Thoracic aorta (tissue), 2 donors: ENCODE measurements around the gene TK2. TPM values are rescaled to one million over a fixed set of nuclear protein-coding genes. Genes with fewer than 3 reads are reported as not detected.

Experiments
- ATAC-seq: fragments of 150-250 bp; one replicate; pipeline ENCODE4 v1.8.0; 2017; ENCODE audit warnings: low read depth; ENCODE audit not compliant: insufficient number of reproducible peaks, low FRiP score
- DNase-seq: peaks from one replicate; pipeline ENCODE4 v3.0.0-alpha.2; 2020; ENCODE audit warnings: low spot score
- H3K27ac ChIP-seq, 2 donors: fragments of 200-600 bp; sonication (generic); 1 replicate in 1 of 2; 2 replicates in 1 of 2; pipeline ENCODE4 v1.5.1; 2016; ENCODE audit warnings: mild to moderate bottlenecking in 2 of 2, moderate library complexity in 2 of 2
- H3K27me3 ChIP-seq: fragments of 200-600 bp; sonication (generic); replicated peaks from 2 replicates; pipeline ENCODE4 v1.6.0; 2016; ENCODE audit warnings: mild to moderate bottlenecking; ENCODE audit not compliant: insufficient read depth
- H3K36me3 ChIP-seq: fragments of 200-600 bp; sonication (generic); one replicate; pipeline ENCODE4 v1.5.1; 2016
- H3K4me1 ChIP-seq, 2 donors: fragments of 200-600 bp; sonication (generic); 1 replicate in 1 of 2; 2 replicates in 1 of 2; pipeline versions ENCODE4 v1.5.1 to v1.6.0; 2016; ENCODE audit warnings: low read depth in 2 of 2, mild to moderate bottlenecking in 1 of 2; ENCODE audit not compliant: control insufficient read depth in 1 of 2
- H3K4me3 ChIP-seq: fragments of 200-600 bp; sonication (generic); 2 replicates; pipeline ENCODE4 v1.5.1; 2016; ENCODE audit warnings: mild to moderate bottlenecking
- H3K9me3 ChIP-seq: fragments of 200-600 bp; sonication (generic); 2 replicates; pipeline ENCODE4 v1.5.1; 2016
- total RNA-seq, 2 donors: library from RNA; depleted of rRNA; stranded (reverse); fragments of >200 nt; gene quantifications; one replicate each; pipeline versions ENCODE4 v1.1.0 to v1.2.3, GENCODE V29; 2016
- TF ChIP-seq, protein P1 (sequence below): fragments of 200-600 bp; sonication (generic); IDR thresholded peaks from one replicate; pipeline ENCODE4 v1.5.1; 2019; ENCODE audit warnings: antibody characterized with exemption

The TK2 gene
- total RNA-seq, 2 donors from 2014 or later = 41.7 to 55.5 TPM

DNA sequence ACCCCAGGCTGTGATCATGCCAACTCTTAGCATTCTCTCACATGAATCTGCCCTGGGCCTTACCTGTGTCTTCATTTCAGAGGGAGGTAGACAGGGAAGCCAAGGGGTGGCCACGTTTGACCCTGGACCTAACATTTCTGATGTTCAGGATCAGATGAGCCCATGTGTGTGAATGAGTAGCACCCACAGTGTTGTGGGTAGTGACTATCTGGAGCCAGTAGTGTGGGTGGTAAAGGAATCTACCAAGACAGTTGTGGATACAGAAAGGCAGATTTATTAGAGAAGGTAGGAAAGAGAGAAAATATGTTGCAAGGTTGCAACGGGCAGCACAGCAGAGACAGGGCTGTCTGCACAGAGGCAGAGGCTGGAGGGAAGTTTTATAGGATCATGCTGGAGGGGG, 60.5 kb downstream of the TK2 start:
- Histone ChIP-seq H3K4me1 (peaks cover 17 to 28% of the 10 kb centered on the region in 2 donors), H3K27ac (no peak overlapping the region), H3K36me3 (peaks cover 3% of the 10 kb centered on the region), H3K27me3 (no peaks in the 10 kb centered on the region), H3K4me3 (no peak overlapping the region), H3K9me3 (no peaks in the 10 kb centered on the region)
- ATAC-seq (no peak), DNase-seq (no peak)
- TF ChIP-seq, protein P1, sequence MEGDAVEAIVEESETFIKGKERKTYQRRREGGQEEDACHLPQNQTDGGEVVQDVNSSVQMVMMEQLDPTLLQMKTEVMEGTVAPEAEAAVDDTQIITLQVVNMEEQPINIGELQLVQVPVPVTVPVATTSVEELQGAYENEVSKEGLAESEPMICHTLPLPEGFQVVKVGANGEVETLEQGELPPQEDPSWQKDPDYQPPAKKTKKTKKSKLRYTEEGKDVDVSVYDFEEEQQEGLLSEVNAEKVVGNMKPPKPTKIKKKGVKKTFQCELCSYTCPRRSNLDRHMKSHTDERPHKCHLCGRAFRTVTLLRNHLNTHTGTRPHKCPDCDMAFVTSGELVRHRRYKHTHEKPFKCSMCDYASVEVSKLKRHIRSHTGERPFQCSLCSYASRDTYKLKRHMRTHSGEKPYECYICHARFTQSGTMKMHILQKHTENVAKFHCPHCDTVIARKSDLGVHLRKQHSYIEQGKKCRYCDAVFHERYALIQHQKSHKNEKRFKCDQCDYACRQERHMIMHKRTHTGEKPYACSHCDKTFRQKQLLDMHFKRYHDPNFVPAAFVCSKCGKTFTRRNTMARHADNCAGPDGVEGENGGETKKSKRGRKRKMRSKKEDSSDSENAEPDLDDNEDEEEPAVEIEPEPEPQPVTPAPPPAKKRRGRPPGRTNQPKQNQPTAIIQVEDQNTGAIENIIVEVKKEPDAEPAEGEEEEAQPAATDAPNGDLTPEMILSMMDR = no peak

DNA sequence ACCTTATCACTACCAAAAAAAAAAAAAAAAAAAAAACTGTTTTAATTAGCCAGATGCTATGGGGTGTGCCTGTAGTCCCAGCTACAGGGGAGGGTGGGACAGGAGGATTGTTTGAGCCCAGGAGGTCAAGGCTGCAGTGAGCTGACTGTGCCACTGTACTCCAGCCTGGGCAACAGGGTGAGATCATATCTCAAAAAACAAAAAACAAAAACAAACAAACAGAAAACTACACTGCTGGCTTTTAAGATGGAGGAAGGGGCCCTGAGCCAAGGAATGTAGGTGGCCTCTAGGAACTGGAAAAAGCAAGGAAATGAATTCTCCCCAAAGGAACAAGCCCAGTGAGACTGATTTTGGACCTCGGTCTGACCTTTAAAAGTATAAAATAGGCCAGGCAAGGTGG, 61.4 kb downstream of the TK2 start:
- Histone ChIP-seq H3K9me3 (no peaks in the 10 kb centered on the region), H3K36me3 (peaks cover 3% of the 10 kb centered on the region), H3K4me1 (peaks cover 17 to 30% of the 10 kb centered on the region in 2 donors), H3K4me3 (no peak overlapping the region), H3K27me3 (no peaks in the 10 kb centered on the region), H3K27ac (no peak overlapping the region)
- TF ChIP-seq, protein P1 = no peak
- ATAC-seq = no peak
- DNase-seq = no peak

DNA sequence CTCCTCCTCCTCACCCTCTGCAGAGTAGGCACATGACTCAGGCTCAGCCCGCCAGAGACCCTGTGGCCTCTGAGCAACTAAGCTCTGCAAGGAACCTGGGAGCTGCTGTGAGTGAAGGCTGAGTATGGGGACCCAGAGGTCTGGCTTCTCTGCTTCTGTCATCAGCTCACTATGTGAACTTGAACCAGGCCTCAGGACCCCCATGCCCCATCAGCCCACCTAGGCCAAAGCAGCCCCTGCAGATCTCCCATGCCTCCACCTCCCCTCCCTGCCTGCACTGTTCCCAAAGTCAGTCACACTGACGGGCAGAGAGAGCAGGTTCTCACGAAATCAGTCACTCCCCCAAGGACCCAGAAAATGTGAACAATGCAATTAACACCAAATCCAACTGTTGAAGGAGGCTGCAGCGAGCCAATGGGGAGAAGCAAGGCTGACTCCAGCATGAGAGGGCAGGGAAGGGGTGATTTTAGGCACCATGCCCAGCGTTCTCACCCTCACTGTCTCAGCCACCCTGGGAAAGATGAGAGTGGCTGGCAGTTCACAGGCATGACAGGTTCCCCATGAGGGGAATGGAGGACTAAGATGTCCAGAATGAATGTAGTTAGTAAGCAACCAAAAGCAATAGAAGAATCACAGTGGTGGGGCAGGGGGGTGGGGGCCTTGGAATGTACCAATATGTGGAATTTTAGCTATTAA, 62.2 kb downstream of the TK2 start:
- Histone ChIP-seq H3K36me3 (peaks cover 2% of the 10 kb centered on the region), H3K9me3 (no peaks in the 10 kb centered on the region), H3K4me1 (peaks cover 17 to 33% of the 10 kb centered on the region in 2 donors), H3K27me3 (no peaks in the 10 kb centered on the region), H3K4me3 (no peak overlapping the region), H3K27ac (peak overlapping the region; percentile 68 to 81)
- TF ChIP-seq, protein P1 = no peak
- no peak for DNase-seq
- ATAC-seq = no peak

DNA sequence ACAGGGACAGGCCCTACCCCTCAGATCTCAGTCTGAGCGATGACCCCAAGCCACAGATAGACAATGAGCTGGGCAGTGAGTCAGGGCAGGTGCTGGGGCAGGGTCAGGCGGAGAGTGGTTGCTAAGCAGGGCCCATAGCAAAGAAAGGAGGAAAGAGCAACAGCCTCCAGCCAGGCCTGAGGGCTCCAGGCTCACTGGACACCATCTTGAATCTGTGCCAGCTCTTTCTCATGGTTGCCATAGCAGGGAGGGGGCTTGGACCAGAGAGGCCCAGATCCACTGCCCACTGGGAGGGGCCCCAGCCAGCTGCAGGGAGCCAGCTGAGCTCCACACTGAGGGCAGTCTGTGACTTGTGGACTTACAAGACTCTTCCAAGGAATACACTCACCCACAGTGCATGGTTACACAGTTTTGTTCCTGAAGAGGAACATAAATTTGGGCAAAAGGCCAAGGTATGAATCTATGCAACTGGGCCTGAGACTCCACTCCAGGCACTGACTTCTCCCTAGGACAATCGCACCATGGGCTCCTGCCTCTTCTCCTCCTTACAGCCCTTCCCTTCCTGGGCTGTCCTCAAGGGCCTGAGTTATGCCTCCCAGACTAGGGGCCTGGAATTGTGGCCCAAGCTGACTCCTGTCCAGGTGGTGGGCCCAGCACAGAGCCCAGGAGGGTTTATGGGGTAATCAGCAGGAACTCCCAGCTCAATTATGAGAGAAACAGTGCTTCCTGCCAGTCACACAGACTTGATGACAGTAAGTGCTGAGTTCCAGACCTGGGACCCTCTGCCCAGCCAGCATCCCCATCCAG, 62.9 kb downstream of the TK2 start:
- peak overlapping the region; percentile 68 to 81 for H3K27ac ChIP-seq
- H3K36me3 ChIP-seq = no peaks in the 10 kb centered on the region
- peak; percentile 59 for ATAC-seq
- no peak overlapping the region for H3K4me3 ChIP-seq
- H3K27me3 ChIP-seq = no peaks in the 10 kb centered on the region
- no peaks in the 10 kb centered on the region for H3K9me3 ChIP-seq
- H3K4me1 ChIP-seq = peaks cover 17 to 33% of the 10 kb centered on the region in 2 donors
- DNase-seq = no peak
- TF ChIP-seq, protein P1 = no peak

DNA sequence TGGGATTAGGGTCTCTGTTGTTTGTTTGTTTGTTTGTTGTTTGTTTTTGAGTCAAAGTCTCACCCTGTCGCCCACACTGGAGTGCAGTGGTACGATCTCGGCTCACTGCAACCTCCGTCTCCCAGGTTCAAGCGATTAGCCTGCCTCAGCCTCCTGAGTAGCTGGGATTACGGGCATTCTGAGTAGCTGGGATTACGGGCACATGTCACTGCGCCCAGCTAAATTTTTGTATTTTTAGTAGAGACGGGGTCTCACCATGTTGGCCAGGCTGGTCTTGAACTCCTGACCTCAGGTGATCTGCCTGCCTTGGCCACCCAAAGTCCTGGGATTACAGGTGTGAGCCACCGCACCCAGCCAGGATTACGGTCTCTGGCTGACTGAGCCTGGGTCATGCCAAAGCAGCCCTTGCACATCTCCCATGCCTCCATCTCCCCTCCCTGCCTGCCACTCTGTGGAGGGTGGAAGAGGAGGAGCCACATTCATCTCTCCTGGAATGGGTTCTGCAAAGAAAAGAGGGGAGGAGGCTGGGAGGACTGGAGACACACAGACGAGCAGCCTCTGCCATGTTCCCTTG, 63.6 kb downstream of the TK2 start:
- Histone ChIP-seq H3K4me3 (no peak overlapping the region), H3K36me3 (no peaks in the 10 kb centered on the region), H3K9me3 (no peaks in the 10 kb centered on the region), H3K4me1 (peaks cover 17 to 33% of the 10 kb centered on the region in 2 donors), H3K27ac (peak overlapping the region; percentile 68 to 81), H3K27me3 (no peaks in the 10 kb centered on the region)
- ATAC-seq (no peak), DNase-seq (no peak)
- TF ChIP-seq, protein P1 = no peak
